Measurements from ENCODE around the gene SASH1.

DNA sequence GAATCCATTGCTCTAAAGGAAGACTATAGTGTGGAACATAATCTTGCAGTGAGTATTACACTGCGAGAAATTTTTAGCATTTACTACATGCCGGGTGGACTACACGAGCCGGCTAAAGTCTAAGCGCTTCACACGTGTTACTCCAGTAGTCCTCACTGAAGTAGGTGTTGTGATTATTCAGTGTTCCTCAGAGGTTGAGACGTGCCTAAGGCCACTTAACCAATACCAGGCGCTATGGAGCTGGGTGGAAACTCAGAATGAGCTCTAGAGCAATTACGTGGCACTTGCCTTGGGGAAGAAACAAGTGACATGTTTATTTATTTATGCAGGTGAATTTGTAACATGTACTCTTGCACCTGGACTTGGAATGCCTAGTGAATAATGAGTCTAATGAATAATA, 46.4 kb downstream of the SASH1 start:
- TF ChIP-seq, protein P1, sequence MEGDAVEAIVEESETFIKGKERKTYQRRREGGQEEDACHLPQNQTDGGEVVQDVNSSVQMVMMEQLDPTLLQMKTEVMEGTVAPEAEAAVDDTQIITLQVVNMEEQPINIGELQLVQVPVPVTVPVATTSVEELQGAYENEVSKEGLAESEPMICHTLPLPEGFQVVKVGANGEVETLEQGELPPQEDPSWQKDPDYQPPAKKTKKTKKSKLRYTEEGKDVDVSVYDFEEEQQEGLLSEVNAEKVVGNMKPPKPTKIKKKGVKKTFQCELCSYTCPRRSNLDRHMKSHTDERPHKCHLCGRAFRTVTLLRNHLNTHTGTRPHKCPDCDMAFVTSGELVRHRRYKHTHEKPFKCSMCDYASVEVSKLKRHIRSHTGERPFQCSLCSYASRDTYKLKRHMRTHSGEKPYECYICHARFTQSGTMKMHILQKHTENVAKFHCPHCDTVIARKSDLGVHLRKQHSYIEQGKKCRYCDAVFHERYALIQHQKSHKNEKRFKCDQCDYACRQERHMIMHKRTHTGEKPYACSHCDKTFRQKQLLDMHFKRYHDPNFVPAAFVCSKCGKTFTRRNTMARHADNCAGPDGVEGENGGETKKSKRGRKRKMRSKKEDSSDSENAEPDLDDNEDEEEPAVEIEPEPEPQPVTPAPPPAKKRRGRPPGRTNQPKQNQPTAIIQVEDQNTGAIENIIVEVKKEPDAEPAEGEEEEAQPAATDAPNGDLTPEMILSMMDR (IDR thresholded peaks at IDR 0.05; ENCODE audit: borderline replicate concordance, extremely low read depth, low read length, poor library complexity, severe bottlenecking): no peak
- no peak for TF ChIP-seq EZH2 (IDR thresholded peaks at IDR 0.05; ENCODE audit: borderline replicate concordance, low read depth, low read length, severe bottlenecking)
